Stomach (tissue), 9 donors: ENCODE data around the gene B3GNT3. TPM values are rescaled to one million over a fixed set of nuclear protein-coding genes. Genes with fewer than 3 reads are reported as not detected.

Experiments used
- DNase-seq, 2 donors: peaks; one replicate each; pipeline versions ENCODE4 v3.0.0 to v3.0.0-alpha.2; 2013 to 2019
- H3K27ac ChIP-seq, 5 donors: fragments of 200-600 bp in 4 of 5; sonication (generic) in 4 of 5; one replicate each; pipeline ENCODE4 v1.5.1; 2013 to 2019; ENCODE audit warnings: mild to moderate bottlenecking in 1 of 5, moderate library complexity in 1 of 5
- H3K27me3 ChIP-seq, 3 donors: fragments of 200-600 bp; sonication (generic); one replicate each; pipeline ENCODE4 v1.5.1; 2017 to 2019; ENCODE audit warnings: mixed run types in 1 of 3
- H3K36me3 ChIP-seq, 4 donors: fragments of 200-600 bp; sonication (generic); 1 replicate in 3 of 4; 2 replicates in 1 of 4; pipeline ENCODE4 v1.5.1; 2016 to 2019
- H3K4me1 ChIP-seq, 4 donors: fragments of 200-600 bp; sonication (generic); one replicate each; pipeline ENCODE4 v1.5.1; 2016 to 2019
- H3K4me3 ChIP-seq, 4 donors: fragments of 200-600 bp; sonication (generic) in 3 of 4; one replicate each; pipeline ENCODE4 v1.5.1; 2016 to 2019; ENCODE audit warnings: mild to moderate bottlenecking in 1 of 4
- H3K9me3 ChIP-seq, 4 donors: fragments of 200-600 bp; sonication (generic); one replicate each; pipeline ENCODE4 v1.5.1; 2016 to 2019
- EP300 ChIP-seq: sonication (generic); formaldehyde crosslinking; IDR thresholded peaks from one replicate; pipeline ENCODE4 v1.6.1; 2017; ENCODE audit warnings: antibody characterized with exemption
- POLR2A ChIP-seq, 4 donors: fragments of 450-650 bp; IDR thresholded peaks; one replicate each; pipeline ENCODE4 v1.6.1; 2016; ENCODE audit warnings: antibody characterized with exemption in 4 of 4, control low read depth in 2 of 4, mild to moderate bottlenecking in 1 of 4, moderate library complexity in 1 of 4
- POLR2AphosphoS5 ChIP-seq, 3 donors: sonication (generic); formaldehyde crosslinking; IDR thresholded peaks; one replicate each; pipeline ENCODE4 v1.6.1; 2016; ENCODE audit warnings: antibody characterized with exemption in 3 of 3
- WGBS, 5 donors: extraction: QIAGEN DNeasy Blood & Tissue Kit in 3 of 5; methylation state at CpG; one replicate each; pipeline versions ENCODE4 v1.1.5 to v1.1.7; 2013 to 2018; 5-methylcytosine and 5-hydroxymethylcytosine counted together
- intact Hi-C: fragments of 100-400 bp; cut with DNase I; formaldehyde crosslinking; loops from one replicate; pipeline ENCODE4 v1.15.1; 2023; ENCODE audit warnings: low total_unique reads
- polyA plus RNA-seq, 3 donors: library from polyadenylated mRNA; stranded (reverse); fragments of 200-250 nt; gene quantifications; one replicate each; pipeline ENCODE4 v1.2.3, GENCODE V29; 2013
- total RNA-seq, 5 donors: library from RNA; depleted of rRNA; stranded (reverse); fragments of >200 nt; gene quantifications; one replicate each; pipeline versions ENCODE4 v1.1.0 to v1.2.3, GENCODE V29; 2014 to 2016
- TF ChIP-seq, protein P1 (sequence below), 7 experiments: fragments of 450-650 bp in 4 of 7; fragments of 200-600 bp in 3 of 7; sonication (generic) in 3 of 7; IDR thresholded peaks; one replicate each; pipeline ENCODE4 v1.5.1; 2016 to 2019; ENCODE audit warnings: antibody characterized with exemption in 7 of 7, control low read depth in 2 of 7, mild to moderate bottlenecking in 1 of 7
- donor health status: healthy with polysubstance abuse.
- donor health status: Bipolar disorder and iron deficiency.
- donor health status: healthy.

Gene B3GNT3
- total and polyA plus RNA-seq, 8 donors: 11.3 to 117 (median 20.2) TPM

DNA sequence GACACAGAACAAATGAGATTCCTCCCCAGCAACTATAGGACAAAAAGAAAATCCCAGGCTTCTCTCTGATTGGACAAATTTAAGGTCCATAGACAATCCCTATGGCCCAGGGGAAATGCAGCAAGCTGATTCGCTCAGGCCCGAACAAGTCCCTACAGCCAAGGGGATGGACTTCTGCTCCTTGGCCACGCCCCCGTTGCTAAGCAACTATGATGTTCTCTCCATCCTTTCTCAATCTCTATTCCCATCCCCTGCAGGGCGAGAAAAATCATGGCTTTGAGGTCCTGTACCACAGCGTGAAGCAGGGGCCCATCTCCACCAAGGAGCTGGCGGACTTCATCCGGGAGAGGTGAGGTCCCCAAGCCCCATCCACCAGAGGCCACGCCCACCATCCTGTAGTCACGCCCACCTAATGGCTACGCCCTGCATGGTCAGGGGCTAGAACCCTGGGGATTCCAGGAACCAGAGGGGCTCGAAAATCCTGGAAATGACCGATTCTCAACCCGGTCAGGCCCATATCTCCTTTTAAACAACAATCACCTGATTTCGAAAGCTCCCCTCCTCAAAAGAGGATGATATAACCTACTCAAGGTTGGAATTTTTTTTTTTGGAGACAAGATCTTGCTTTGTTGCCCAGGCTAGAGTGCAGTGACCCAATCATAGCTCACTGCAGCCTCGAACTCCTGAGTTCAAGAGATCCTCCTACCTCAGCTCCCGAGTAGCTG, 32.3 kb upstream of the B3GNT3 start:
- Histone ChIP-seq H3K27me3 (peaks cover 0 to 4% (median 0%) of the 10 kb centered on the region in 3 donors), H3K9me3 (no peaks in the 10 kb centered on the region), H3K36me3 (no peaks in the 10 kb centered on the region), H3K4me1 (peaks cover 0 to 20% (median 11%) of the 10 kb centered on the region in 4 donors), H3K4me3 (no peak overlapping the region), H3K27ac (no peak overlapping the region)
- DNase-seq: peak in 1 of 2 donors; percentile 53
- TF ChIP-seq POLR2A (IDR thresholded peaks at IDR 0.05) (no peak), POLR2AphosphoS5 (IDR thresholded peaks at IDR 0.05) (no peak), EP300 (no peak)
- TF ChIP-seq, protein P1, sequence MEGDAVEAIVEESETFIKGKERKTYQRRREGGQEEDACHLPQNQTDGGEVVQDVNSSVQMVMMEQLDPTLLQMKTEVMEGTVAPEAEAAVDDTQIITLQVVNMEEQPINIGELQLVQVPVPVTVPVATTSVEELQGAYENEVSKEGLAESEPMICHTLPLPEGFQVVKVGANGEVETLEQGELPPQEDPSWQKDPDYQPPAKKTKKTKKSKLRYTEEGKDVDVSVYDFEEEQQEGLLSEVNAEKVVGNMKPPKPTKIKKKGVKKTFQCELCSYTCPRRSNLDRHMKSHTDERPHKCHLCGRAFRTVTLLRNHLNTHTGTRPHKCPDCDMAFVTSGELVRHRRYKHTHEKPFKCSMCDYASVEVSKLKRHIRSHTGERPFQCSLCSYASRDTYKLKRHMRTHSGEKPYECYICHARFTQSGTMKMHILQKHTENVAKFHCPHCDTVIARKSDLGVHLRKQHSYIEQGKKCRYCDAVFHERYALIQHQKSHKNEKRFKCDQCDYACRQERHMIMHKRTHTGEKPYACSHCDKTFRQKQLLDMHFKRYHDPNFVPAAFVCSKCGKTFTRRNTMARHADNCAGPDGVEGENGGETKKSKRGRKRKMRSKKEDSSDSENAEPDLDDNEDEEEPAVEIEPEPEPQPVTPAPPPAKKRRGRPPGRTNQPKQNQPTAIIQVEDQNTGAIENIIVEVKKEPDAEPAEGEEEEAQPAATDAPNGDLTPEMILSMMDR (IDR thresholded peaks at IDR 0.05): no peak
- 62 to 69% (median 66%) methylated on average over 17 of the region's 17 CpGs for WGBS, 5 donors
- intact Hi-C loops: no loop called here

DNA sequence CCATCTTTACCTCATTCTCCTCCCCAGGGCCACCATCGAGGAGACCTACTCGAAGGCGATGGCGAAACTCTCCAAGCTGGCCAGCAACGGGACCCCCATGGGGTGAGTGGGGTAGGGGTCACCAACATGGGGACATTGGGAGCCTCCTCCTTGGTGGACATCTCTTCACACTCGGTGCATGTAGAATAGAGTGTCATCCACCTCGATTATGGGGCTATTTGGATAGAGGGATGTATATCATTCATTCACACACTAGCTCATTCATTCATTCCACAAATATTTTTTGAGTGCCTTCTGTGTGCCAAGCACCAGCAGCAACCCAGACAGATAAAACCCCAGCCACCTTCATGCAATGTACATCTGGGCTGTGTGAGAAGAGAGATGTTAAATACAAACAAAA, 30.6 kb upstream of the B3GNT3 start:
- Histone ChIP-seq H3K27me3 (peaks cover 0 to 4% (median 0%) of the 10 kb centered on the region in 3 donors), H3K4me1 (peaks cover 0 to 20% (median 9%) of the 10 kb centered on the region in 4 donors), H3K4me3 (no peak overlapping the region), H3K27ac (peak overlapping the region in 1 of 5 donors; percentile 75), H3K36me3 (no peaks in the 10 kb centered on the region), H3K9me3 (no peaks in the 10 kb centered on the region)
- no peak for DNase-seq
- 83 to 94% (median 90%) methylated on average over 7 of the region's 7 CpGs for WGBS, 5 donors
- intact Hi-C loops: no loop called here
- no peak for TF ChIP-seq EP300
- no peak for TF ChIP-seq POLR2A (IDR thresholded peaks at IDR 0.05)
- TF ChIP-seq, protein P1 (IDR thresholded peaks at IDR 0.05): no peak

DNA sequence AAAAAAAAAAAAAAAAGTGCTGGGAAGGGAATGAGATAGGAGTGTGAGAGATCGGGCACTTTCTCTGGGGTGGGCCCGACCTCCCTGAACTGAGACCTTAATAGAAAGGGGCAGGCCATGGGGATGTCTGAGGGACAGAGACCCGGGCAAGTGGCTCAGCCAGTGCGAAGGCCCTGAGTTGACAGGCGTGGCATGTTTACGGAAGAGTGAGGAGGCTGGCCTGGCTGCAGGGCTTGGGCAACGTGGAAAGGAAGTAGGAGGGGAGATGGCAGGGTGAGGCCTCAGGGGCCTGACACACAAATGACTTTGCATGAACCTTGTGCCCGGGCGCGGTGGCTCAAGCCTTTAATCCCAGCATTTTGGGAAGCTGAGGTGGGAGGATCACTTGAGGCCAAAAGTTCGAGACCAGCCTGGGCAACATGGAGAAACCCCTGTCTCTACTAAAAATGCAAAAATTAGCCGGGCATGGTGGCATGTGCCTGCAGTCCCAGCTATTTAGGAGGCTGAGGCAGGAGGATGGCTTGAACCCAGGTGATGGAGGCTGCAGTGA, 29.8 kb upstream of the B3GNT3 start:
- Histone ChIP-seq H3K4me1 (peaks cover 0 to 20% (median 9%) of the 10 kb centered on the region in 4 donors), H3K27ac (peak overlapping the region in 4 of 5 donors; percentile 37 to 75 (median 46)), H3K27me3 (peaks cover 0 to 4% (median 0%) of the 10 kb centered on the region in 3 donors), H3K4me3 (no peak overlapping the region), H3K36me3 (no peaks in the 10 kb centered on the region), H3K9me3 (no peaks in the 10 kb centered on the region)
- intact Hi-C loops: loop anchor here (5.0 kb wide), 1 partner anchor 63 kb away; no protein-coding TSS in a partner anchor
- WGBS, 5 donors: 32 to 61% (median 38%) methylated on average over 12 of the region's 12 CpGs
- DNase-seq: peak; percentile 66 to 73
- peak in 2 of 3 donors; percentile 13 to 40 for TF ChIP-seq POLR2AphosphoS5 (IDR thresholded peaks at IDR 0.05)
- no peak for TF ChIP-seq POLR2A (IDR thresholded peaks at IDR 0.05)

DNA sequence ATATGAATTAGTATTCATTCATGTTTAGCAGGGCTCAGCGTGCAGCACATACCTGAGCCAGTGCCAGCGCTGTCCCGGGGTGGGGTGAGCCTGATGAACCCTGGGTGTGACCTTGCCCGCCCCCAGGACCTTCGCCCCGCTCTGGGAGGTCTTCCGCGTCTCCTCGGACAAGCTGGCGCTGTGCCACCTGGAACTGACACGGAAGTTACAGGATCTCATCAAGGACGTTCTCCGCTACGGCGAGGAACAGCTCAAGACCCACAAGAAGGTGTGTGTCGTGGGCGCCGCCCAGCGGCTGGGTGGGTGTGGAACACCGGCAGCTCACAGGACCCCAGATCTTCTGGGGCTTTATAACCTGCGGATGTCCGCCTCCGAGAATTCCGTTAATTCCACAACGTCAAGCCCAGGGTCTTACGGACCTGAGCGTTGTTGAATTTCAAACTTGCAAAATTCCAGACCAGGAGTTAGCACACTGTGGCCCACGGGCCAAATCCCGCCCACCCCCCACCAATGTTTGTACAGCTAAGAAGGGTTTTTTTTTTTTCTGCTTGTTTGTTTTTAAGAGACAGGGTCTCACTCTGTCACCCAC, 28.3 kb upstream of the B3GNT3 start:
- peaks cover 0 to 4% (median 0%) of the 10 kb centered on the region in 3 donors for H3K27me3 ChIP-seq
- peak overlapping the region in 2 of 4 donors; percentile 23 for H3K4me3 ChIP-seq
- H3K36me3 ChIP-seq: peaks cover 0 to 6% (median 0%) of the 10 kb centered on the region in 4 donors
- no peak overlapping the region for H3K27ac ChIP-seq
- WGBS, 5 donors: 5 to 17% (median 15%) methylated on average over 27 to 29 of the region's 29 CpGs
- H3K9me3 ChIP-seq: no peaks in the 10 kb centered on the region
- peak; percentile 89 to 93 for DNase-seq
- no peak for TF ChIP-seq POLR2A (IDR thresholded peaks at IDR 0.05)
- TF ChIP-seq, protein P1 (IDR thresholded peaks at IDR 0.05): peak in 5 of 7 experiments; percentile 68 to 81 (median 70)
- peak in 1 of 3 donors; percentile 60 for TF ChIP-seq POLR2AphosphoS5 (IDR thresholded peaks at IDR 0.05)
- no peak for TF ChIP-seq EP300
- H3K4me1 ChIP-seq: peaks cover 0 to 20% (median 9%) of the 10 kb centered on the region in 4 donors
- intact Hi-C loops: loop anchor here (5.0 kb wide), 1 partner anchor 64 kb away; no protein-coding TSS in a partner anchor
